Glomerular visceral epithelial cell (primary cell): ENCODE data around the gene RPUSD3.
"Not testable (repeated sequence)": the region's sequence is repeated elsewhere in the genome, so short reads cannot be mapped to it uniquely, and the experiment has no call there.

Experiments used
- DNase-seq: peaks from one replicate; pipeline ENCODE4 v3.0.0-alpha.2; 2016; ENCODE audit errors: extremely low spot score

The RPUSD3 gene

GRCh38 chr3:9843715-9844438 lies at the start of gene RPUSD3:
TSS of gene RPUSD3 (minus strand) at chr3:9844008. CDS start at chr3:9843990, 18 bp downstream.
- DNase-seq: peak; percentile 96

GRCh38 chr3:9891072-9891622 lies 47.3 kb upstream of the RPUSD3 start:
- DNase-seq: no peak

- peak; percentile 89 for DNase-seq
Observed at GRCh38 chr3:9890249-9891071, 46.7 kb upstream of the RPUSD3 start, which contains the start of gene JAGN1. TSS of gene JAGN1 (plus strand) at chr3:9890610. CDS start at chr3:9890723, 113 bp downstream.

- no peak for DNase-seq
Observed at GRCh38 chr3:9889405-9889804, 45.6 kb upstream of the RPUSD3 start.

GRCh38 chr3:9888540-9888939 lies 44.7 kb upstream of the RPUSD3 start:
- DNase-seq: no peak

- no peak for DNase-seq
Observed at GRCh38 chr3:9887480-9887879, 43.7 kb upstream of the RPUSD3 start.

- DNase-seq: no peak
Observed at GRCh38 chr3:9886328-9886727, 42.5 kb upstream of the RPUSD3 start.

- peak; percentile 61 for DNase-seq
Observed at GRCh38 chr3:9884555-9885165, 40.9 kb upstream of the RPUSD3 start.

- no peak for DNase-seq
Observed at GRCh38 chr3:9883706-9884554, 40.1 kb upstream of the RPUSD3 start.

- DNase-seq: no peak
Observed at GRCh38 chr3:9881441-9881840, 37.6 kb upstream of the RPUSD3 start.

- no peak for DNase-seq
Observed at GRCh38 chr3:9879830-9880549, 36.2 kb upstream of the RPUSD3 start, which contains the start of gene CIDEC. TSS of gene CIDEC (minus strand) at chr3:9880253. CDS start at chr3:9878486, 1,767 bp downstream.

GRCh38 chr3:9878700-9879099 lies 34.9 kb upstream of the RPUSD3 start:
- no peak for DNase-seq

- DNase-seq: no peak
Observed at GRCh38 chr3:9876991-9877390, 33.2 kb upstream of the RPUSD3 start.

- not testable (repeated sequence) for DNase-seq
Observed at GRCh38 chr3:9876255-9876654, 32.4 kb upstream of the RPUSD3 start.

- DNase-seq: no peak
Observed at GRCh38 chr3:9875448-9875847, 31.6 kb upstream of the RPUSD3 start.

- DNase-seq: not testable (repeated sequence)
Observed at GRCh38 chr3:9872067-9872466, 28.3 kb upstream of the RPUSD3 start.

- no peak for DNase-seq
Observed at GRCh38 chr3:9870978-9871377, 27.2 kb upstream of the RPUSD3 start.

- no peak for DNase-seq
Observed at GRCh38 chr3:9869955-9870354, 26.1 kb upstream of the RPUSD3 start.

- no peak for DNase-seq
Observed at GRCh38 chr3:9867106-9867505, 23.3 kb upstream of the RPUSD3 start.

- DNase-seq: no peak
Observed at GRCh38 chr3:9866639-9867038, 22.8 kb upstream of the RPUSD3 start.
